Left ventricle myocardium inferior (tissue), 1 donor: Measurements from ENCODE around the gene PARP11. TPM values are rescaled to one million over a fixed set of nuclear protein-coding genes. Genes with fewer than 3 reads are reported as not detected.
A peak's percentile ranks its signal among the peaks of the same experiment; 100 is the strongest.

Experiments used
- DNase-seq: peaks from one replicate; pipeline ENCODE4 v3.0.0-alpha.2; 2020
- H3K27ac ChIP-seq: fragments of 200-600 bp; replicated peaks from 2 replicates; pipeline ENCODE4 v1.8.0; 2021
- H3K27me3 ChIP-seq: fragments of 200-600 bp; 2 replicates; pipeline ENCODE4 v1.8.0; 2021; ENCODE audit warnings: low read depth
- H3K36me3 ChIP-seq: fragments of 200-600 bp; 2 replicates; pipeline ENCODE4 v1.8.0; 2021
- H3K4me1 ChIP-seq: fragments of 200-600 bp; 2 replicates; pipeline ENCODE4 v1.8.0; 2021
- H3K4me3 ChIP-seq: fragments of 200-600 bp; 2 replicates; pipeline ENCODE4 v1.8.0; 2021; ENCODE audit warnings: mild to moderate bottlenecking, moderate library complexity
- H3K9me3 ChIP-seq: fragments of 200-600 bp; replicated peaks from 2 replicates; pipeline ENCODE4 v1.8.0; 2021
- intact Hi-C: fragments of 100-400 bp; cut with micrococcal nuclease; formaldehyde crosslinking; loops from one replicate; pipeline ENCODE4 v1.11.0; 2022
- total RNA-seq: library from RNA; stranded (reverse); fragmentation: NEBNext Ultra II Directional; extraction: Animal tissue kit (Norgen Biotek cat#: 25700); gene quantifications from one replicate; pipeline ENCODE4 v1.2.1, GENCODE V29; 2021
- TF ChIP-seq, protein P1 (sequence below): fragments of 200-600 bp; IDR thresholded peaks from 2 replicates; pipeline ENCODE4 v1.8.0; 2021; ENCODE audit warnings: antibody characterized with exemption, mild to moderate bottlenecking, borderline replicate concordance
- donor health status: DM: no; HTN: yes; CAD: no; lungs with severe emphysema.

The PARP11 gene
- total RNA-seq, 1 donor from 2014 or later: 4.7 TPM

DNA sequence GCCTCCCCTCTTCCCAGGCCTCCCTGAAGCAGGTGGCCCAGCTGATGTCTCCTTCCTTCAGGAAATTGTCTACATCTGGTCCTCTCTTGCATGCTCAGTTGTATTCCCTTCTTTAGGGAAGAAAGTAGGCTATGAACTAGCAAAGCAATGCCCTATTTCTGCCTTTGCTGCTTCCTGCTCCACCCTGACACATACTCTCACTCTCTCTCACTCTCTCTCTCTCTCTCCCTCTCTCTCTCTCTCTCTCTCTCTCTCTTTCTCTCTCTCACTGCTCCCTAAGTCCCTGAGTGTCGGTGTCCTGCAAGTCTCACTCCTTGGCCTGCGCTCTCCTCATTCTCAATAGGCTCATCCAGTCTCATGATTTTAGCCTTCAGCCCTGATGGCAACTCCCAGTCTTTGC is 19.4 kb upstream of the PARP11 start:
- Histone ChIP-seq H3K4me1 (no peaks in the 10 kb centered on the region), H3K4me3 (no peak overlapping the region), H3K36me3 (no peaks in the 10 kb centered on the region), H3K27ac (no peak overlapping the region), H3K9me3 (no peaks in the 10 kb centered on the region), H3K27me3 (peaks cover 43% of the 10 kb centered on the region)
- TF ChIP-seq, protein P1, sequence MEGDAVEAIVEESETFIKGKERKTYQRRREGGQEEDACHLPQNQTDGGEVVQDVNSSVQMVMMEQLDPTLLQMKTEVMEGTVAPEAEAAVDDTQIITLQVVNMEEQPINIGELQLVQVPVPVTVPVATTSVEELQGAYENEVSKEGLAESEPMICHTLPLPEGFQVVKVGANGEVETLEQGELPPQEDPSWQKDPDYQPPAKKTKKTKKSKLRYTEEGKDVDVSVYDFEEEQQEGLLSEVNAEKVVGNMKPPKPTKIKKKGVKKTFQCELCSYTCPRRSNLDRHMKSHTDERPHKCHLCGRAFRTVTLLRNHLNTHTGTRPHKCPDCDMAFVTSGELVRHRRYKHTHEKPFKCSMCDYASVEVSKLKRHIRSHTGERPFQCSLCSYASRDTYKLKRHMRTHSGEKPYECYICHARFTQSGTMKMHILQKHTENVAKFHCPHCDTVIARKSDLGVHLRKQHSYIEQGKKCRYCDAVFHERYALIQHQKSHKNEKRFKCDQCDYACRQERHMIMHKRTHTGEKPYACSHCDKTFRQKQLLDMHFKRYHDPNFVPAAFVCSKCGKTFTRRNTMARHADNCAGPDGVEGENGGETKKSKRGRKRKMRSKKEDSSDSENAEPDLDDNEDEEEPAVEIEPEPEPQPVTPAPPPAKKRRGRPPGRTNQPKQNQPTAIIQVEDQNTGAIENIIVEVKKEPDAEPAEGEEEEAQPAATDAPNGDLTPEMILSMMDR: no peak
- intact Hi-C loops: no loop called here
- no peak for DNase-seq

DNA sequence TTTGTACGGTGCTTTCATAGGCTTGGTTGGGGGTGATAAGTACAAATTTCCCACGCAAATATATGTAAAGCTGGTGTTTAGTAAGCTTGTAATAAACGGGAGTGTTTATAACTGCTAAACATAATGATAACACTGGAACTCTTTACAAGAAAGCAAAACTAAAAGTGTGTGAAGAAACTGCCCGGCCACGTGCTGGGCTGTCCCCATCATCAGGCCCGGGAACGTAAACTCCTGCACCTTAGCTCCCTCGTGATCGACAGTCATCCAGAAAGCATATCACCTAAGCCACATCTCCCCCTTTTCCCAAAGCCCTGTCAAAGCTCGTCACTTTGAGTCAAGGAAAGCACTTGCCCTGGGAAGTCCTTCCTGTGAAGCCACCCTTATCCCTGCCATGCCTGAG is 18.0 kb upstream of the PARP11 start:
- no peak for DNase-seq
- TF ChIP-seq, protein P1: no peak
- H3K9me3 ChIP-seq: no peaks in the 10 kb centered on the region
- H3K36me3 ChIP-seq: no peaks in the 10 kb centered on the region
- no peak overlapping the region for H3K4me3 ChIP-seq
- intact Hi-C loops: no loop called here
- H3K4me1 ChIP-seq: no peaks in the 10 kb centered on the region
- H3K27me3 ChIP-seq: peaks cover 31% of the 10 kb centered on the region
- H3K27ac ChIP-seq: no peak overlapping the region

DNA sequence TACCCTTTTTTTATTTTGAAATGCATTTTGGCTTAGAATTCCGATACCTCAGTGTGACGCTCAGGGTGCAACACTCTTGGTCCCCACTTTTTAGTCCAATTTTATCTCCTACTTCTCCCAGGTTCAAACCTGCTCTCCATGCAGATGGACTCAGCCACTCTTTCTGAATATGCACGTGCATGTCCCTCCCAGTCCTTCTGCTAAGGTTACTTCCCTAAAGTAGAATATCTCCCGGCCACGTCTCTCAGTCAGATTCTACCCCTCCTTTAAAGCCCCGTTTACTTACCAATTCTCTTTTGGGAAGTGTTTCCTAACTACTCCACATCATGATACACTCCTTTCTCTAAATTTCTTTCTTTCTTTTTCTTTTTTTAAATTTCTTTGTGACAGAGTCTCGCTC is 15.5 kb upstream of the PARP11 start:
- Histone ChIP-seq H3K27ac (no peak overlapping the region), H3K27me3 (peaks cover 6% of the 10 kb centered on the region), H3K36me3 (no peaks in the 10 kb centered on the region), H3K4me3 (no peak overlapping the region), H3K4me1 (peaks cover 9% of the 10 kb centered on the region), H3K9me3 (no peaks in the 10 kb centered on the region)
- intact Hi-C loops: loop anchor here (5.0 kb wide), 1 partner anchor 149 kb away; no protein-coding TSS in a partner anchor
- DNase-seq: no peak
- TF ChIP-seq, protein P1: no peak

DNA sequence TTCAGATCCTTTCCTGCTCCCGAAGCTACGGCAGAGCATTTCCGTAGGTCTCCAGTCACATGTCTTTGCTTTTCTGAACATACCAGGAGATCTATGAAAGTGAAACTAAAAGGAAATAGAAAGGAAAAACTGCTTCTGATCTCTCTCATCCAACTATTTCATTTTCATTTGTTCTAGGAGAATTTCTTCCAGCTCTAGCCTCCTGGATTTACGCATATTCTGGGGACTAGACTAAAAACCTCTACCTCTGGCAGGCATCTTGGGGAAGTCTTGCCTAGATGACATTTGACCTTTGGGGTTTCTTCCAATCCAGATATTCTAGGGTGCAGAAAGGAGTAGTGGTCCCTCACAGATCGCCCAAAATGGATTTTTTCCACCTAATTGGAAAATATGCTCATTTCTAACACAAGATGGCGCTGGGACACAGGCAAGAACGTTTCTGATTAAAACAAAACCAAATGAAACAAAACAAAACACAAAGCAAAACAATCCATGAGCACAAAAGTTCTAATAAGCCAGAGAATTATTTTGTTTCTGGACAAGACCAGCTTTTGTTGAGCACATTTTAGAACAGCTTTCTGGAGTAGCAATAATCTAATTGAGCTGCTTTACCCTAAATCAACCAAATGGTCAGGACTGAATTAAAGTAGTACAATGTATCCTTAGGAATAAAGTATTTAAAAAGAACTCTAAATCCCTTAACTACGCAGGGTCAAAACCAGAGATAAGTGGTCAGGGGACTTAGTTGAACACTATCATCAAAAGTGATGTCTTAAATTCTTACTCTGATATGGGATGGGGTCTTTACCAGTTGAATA is 12.3 kb upstream of the PARP11 start:
- Histone ChIP-seq H3K4me1 (peaks cover 9% of the 10 kb centered on the region), H3K27me3 (peaks cover 15% of the 10 kb centered on the region), H3K4me3 (peak overlapping the region; percentile 56), H3K9me3 (no peaks in the 10 kb centered on the region), H3K27ac (peak overlapping the region; percentile 76), H3K36me3 (no peaks in the 10 kb centered on the region)
- TF ChIP-seq, protein P1: peak; percentile 84
- intact Hi-C loops: loop anchor here (5.0 kb wide), 1 partner anchor 152 kb away; no protein-coding TSS in a partner anchor
- no peak for DNase-seq

DNA sequence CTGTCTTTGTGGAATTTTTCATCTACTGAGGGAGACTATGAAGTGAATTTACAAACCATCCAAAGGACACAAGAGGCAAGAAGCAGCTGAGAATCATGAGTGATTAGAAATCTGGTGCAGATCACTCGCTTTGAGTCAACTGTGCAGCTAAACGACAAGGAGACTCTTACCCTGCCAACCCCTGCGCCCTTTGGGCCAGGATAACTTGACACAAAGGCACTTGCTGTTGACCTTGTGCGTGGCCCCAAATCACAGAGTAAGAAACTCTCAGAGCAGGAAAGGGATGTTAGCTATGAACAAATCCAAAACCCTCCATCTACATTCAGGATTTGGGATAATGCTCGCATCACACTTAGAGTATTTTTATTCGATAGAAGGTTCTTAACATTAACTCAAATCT is 11.5 kb upstream of the PARP11 start:
- Histone ChIP-seq H3K36me3 (no peaks in the 10 kb centered on the region), H3K27ac (peak overlapping the region; percentile 76), H3K4me3 (no peak overlapping the region), H3K27me3 (peaks cover 23% of the 10 kb centered on the region), H3K4me1 (peaks cover 9% of the 10 kb centered on the region), H3K9me3 (no peaks in the 10 kb centered on the region)
- no peak for DNase-seq
- TF ChIP-seq, protein P1: no peak
- intact Hi-C loops: loop anchor here (5.0 kb wide), 1 partner anchor 153 kb away; no protein-coding TSS in a partner anchor
